HEK293T (cell line): ENCODE measurements around the gene SH2D4B.

Experiments used
- CTCF ChIA-PET: fragments of 350-600 bp; formaldehyde crosslinking; extraction: SDS; loops from one replicate; lab custom pipeline; 2021; ENCODE audit warnings: antibody characterized with exemption, inconsistent platforms; lab: Yijun Ruan, JAX
- POLR2A ChIA-PET: fragments of 350-600 bp; formaldehyde crosslinking; extraction: SDS; loops from one replicate; lab custom pipeline; 2020; ENCODE audit warnings: antibody characterized with exemption, inconsistent platforms; lab: Yijun Ruan, JAX
- DNase-seq: peaks from one replicate; pipeline ENCODE4 v3.0.0; 2012; ENCODE audit warnings: mixed read lengths; ENCODE audit errors: extremely low spot score
- ARNT ChIP-seq: fragments of 450-650 bp; IDR thresholded peaks from 2 replicates; pipeline ENCODE4 v1.6.1; 2017; ENCODE audit warnings: mild to moderate bottlenecking
- BHLHE40 ChIP-seq: fragments of 450-650 bp; IDR thresholded peaks from 2 replicates; pipeline ENCODE4 v1.6.1; 2016; ENCODE audit warnings: mild to moderate bottlenecking, moderate library complexity, borderline replicate concordance
- CTBP1 ChIP-seq: fragments of 450-650 bp; IDR thresholded peaks from 2 replicates; pipeline ENCODE4 v1.6.1; 2016; ENCODE audit warnings: borderline replicate concordance
- ELF4 ChIP-seq: fragments of 450-650 bp; IDR thresholded peaks from 2 replicates; pipeline ENCODE4 v1.6.1; 2017; ENCODE audit warnings: antibody characterized with exemption
- FOXA1 ChIP-seq: fragments of 450-650 bp; IDR thresholded peaks from 2 replicates; pipeline ENCODE4 v1.6.1; 2016; ENCODE audit warnings: mild to moderate bottlenecking
- FOXK2 ChIP-seq: fragments of 450-650 bp; IDR thresholded peaks from 2 replicates; pipeline ENCODE4 v1.6.1; 2016; ENCODE audit warnings: mild to moderate bottlenecking
- FOXM1 ChIP-seq: fragments of 450-650 bp; IDR thresholded peaks from 2 replicates; pipeline ENCODE4 v1.6.1; 2017; ENCODE audit warnings: mild to moderate bottlenecking, borderline replicate concordance
- HDGF ChIP-seq: fragments of 450-650 bp; IDR thresholded peaks from 2 replicates; pipeline ENCODE4 v1.6.1; 2017; ENCODE audit warnings: antibody characterized with exemption, borderline replicate concordance
- L3MBTL2 ChIP-seq: fragments of 450-650 bp; conservative IDR thresholded peaks from 2 replicates; pipeline ENCODE4 v1.6.1; 2016; ENCODE audit warnings: mild to moderate bottlenecking
- LEF1 ChIP-seq: fragments of 450-650 bp; IDR thresholded peaks from 2 replicates; pipeline ENCODE4 v1.6.1; 2017; ENCODE audit warnings: mild to moderate bottlenecking, borderline replicate concordance
- NFRKB ChIP-seq: fragments of 450-650 bp; IDR thresholded peaks from 2 replicates; pipeline ENCODE4 v1.6.1; 2016; ENCODE audit warnings: mild to moderate bottlenecking, moderate library complexity
- PKNOX1 ChIP-seq: fragments of 450-650 bp; IDR thresholded peaks from 2 replicates; pipeline ENCODE4 v1.6.1; 2016
- SP1 ChIP-seq: fragments of 450-650 bp; IDR thresholded peaks from 2 replicates; pipeline ENCODE4 v1.6.1; 2017
- SUZ12 ChIP-seq: fragments of 450-650 bp; IDR thresholded peaks from 2 replicates; pipeline ENCODE4 v1.6.1; 2016; ENCODE audit warnings: mild to moderate bottlenecking
- TARDBP ChIP-seq: fragments of 450-650 bp; IDR thresholded peaks from 2 replicates; pipeline ENCODE4 v1.6.1; 2016
- ZNF384 ChIP-seq: fragments of 450-650 bp; IDR thresholded peaks from 2 replicates; pipeline ENCODE4 v1.6.1; 2016

Gene SH2D4B

GRCh38 chr10:80579181-80579763 is 41.6 kb downstream of the SH2D4B start:
- TF ChIP-seq FOXM1 (no peak), FOXA1 (no peak), HDGF (no peak), CTBP1 (no peak), L3MBTL2 (no peak), ELF4 (no peak), ARNT (no peak), SUZ12 (no peak)
- ChIA-PET CTCF (no interaction called here), POLR2A (no interaction called here)
- DNase-seq, result no peak

DNA sequence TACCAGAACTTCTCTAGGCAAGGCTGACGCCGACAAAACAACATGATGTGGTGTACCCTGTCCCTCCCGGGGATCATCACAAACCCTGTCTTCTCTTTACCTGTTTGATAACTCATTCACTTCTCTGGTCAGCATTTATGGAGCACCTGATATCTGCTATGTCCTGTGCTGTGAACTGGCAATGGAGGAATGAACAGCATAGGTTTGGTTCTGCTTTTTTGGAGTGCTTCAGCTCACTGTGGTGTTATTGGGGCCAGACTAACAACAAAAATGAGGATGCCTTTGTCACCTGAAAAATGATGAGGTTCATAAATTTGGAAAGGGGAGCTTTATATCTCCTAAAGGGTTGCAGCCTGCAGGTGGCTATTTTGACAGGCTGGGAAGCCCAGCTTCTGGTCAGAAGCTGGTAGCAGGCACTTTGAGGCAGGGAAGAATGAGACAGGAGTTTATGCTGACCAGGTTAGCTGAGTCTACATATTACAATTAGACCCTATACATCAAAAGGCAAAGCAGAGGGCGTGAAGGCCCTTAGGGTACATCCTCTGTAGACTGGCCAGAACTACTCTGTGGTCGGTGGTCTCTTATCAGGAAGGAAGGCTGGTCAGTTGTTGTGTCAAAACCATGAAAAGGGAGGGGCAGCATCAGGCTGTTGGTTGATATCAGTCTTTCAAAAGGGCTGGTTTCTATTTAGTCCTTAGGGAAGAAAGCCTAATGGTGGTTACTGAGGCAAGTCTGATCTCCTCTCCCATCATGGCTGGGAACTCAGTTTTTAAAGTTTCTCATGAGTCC is 42.3 kb downstream of the SH2D4B start:
- no peak for DNase-seq
- ChIA-PET POLR2A (no interaction called here), CTCF (no interaction called here)
- no peak for TF ChIP-seq FOXM1
- no peak for TF ChIP-seq PKNOX1
- no peak for TF ChIP-seq SP1
- no peak for TF ChIP-seq FOXA1
- TF ChIP-seq FOXK2, result no peak
- no peak for TF ChIP-seq CTBP1
- TF ChIP-seq HDGF, result no peak
- TF ChIP-seq TARDBP, result no peak
- TF ChIP-seq ELF4, result no peak
- no peak for TF ChIP-seq L3MBTL2
- no peak for TF ChIP-seq SUZ12
- TF ChIP-seq NFRKB, result no peak
- TF ChIP-seq LEF1, result no peak
- TF ChIP-seq ZNF384, result no peak
- no peak for TF ChIP-seq BHLHE40
- no peak for TF ChIP-seq ARNT

- CTCF ChIA-PET, result no interaction called here
- TF ChIP-seq HDGF (no peak), ARNT (no peak), ZNF384 (no peak), BHLHE40 (no peak), FOXM1 (no peak), TARDBP (no peak), FOXK2 (no peak), FOXA1 (no peak), ELF4 (no peak), SP1 (no peak), L3MBTL2 (no peak)
- POLR2A ChIA-PET, result no interaction called here
- no peak for DNase-seq
Observed at GRCh38 chr10:80580638-80581468, 43.2 kb downstream of the SH2D4B start.

DNA sequence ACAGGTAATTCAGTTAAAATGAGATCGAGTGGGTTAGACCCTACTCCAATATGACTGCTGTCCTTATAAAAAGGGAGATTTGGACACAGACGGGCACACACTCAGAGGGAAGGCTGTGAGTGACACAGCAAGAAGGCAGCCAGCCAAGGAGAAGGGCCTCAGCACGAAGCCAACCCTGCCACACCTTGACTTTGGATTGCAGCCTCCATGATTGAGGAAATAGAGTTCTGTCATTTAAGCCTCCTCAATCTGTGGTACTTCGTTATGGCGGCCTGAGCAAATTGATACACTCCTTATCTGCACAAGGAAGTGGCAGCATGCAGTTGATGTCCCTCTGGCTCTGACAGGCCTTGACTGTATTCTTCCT is 43.8 kb downstream of the SH2D4B start:
- CTCF ChIA-PET, result no interaction called here
- POLR2A ChIA-PET, result no interaction called here
- TF ChIP-seq ARNT, result no peak
- no peak for TF ChIP-seq CTBP1
- TF ChIP-seq ELF4, result no peak
- TF ChIP-seq FOXK2, result no peak
- TF ChIP-seq SP1, result no peak
- TF ChIP-seq FOXM1, result no peak
- no peak for TF ChIP-seq NFRKB
- no peak for TF ChIP-seq PKNOX1
- no peak for TF ChIP-seq TARDBP
- no peak for TF ChIP-seq BHLHE40
- no peak for TF ChIP-seq SUZ12
- no peak for TF ChIP-seq L3MBTL2
- no peak for TF ChIP-seq ZNF384
- TF ChIP-seq HDGF, result no peak
- no peak for TF ChIP-seq FOXA1
- TF ChIP-seq LEF1, result no peak
- no peak for DNase-seq

DNA sequence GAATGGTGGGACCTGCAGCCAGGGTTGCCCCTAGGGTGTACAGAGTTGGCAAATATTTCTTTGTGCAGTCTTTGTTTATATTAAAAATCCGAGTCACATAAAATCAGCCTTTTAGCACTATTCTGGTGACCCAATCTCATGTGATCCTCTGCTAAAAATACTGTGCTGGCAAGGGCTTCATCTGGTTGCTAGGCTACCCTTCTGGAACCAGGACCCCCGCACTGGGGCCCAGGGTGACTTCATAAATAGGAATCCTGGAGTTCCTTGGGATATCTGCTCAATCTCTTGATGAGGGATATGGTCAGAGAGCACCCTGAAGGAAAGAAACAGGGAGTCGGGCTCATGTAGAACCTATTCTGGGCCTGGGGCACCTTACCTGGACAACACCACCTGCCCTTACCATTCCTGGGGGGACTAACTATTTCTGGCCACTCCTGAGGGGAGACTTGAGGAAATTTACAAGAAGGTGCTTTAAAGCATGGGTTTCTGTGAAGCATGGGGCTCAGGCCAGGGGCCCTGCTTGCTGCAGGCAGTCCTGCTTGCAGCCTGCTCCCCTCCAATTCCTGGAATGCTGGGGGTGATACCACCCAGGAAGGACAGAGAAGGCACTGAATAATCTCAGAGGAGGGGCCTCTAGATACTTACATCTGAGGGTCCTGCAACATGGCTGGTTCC is 44.7 kb downstream of the SH2D4B start:
- ChIA-PET CTCF (no interaction called here), POLR2A (no interaction called here)
- TF ChIP-seq L3MBTL2, result no peak
- TF ChIP-seq FOXK2, result no peak
- no peak for TF ChIP-seq ZNF384
- TF ChIP-seq FOXM1, result no peak
- no peak for TF ChIP-seq TARDBP
- no peak for TF ChIP-seq ELF4
- TF ChIP-seq LEF1, result no peak
- no peak for TF ChIP-seq BHLHE40
- no peak for TF ChIP-seq NFRKB
- TF ChIP-seq PKNOX1, result no peak
- no peak for TF ChIP-seq SP1
- no peak for TF ChIP-seq CTBP1
- TF ChIP-seq ARNT, result no peak
- no peak for TF ChIP-seq HDGF
- TF ChIP-seq SUZ12, result no peak
- no peak for TF ChIP-seq FOXA1
- no peak for DNase-seq
